ENCODE measurements around the gene CASQ2. TPM values are rescaled to one million over a fixed set of nuclear protein-coding genes. Genes with fewer than 3 reads are reported as not detected.

CASQ2 gene
- polyA plus RNA-seq, 1 experiment: not detected

GRCh38 chr1:115665319-115666096 lies 103.0 kb downstream of the CASQ2 start:
- Histone ChIP-seq H3K27ac (ENCODE audit: low read depth, low read length) (no peak overlapping the region), H3K27me3 (ENCODE audit: control insufficient read depth, insufficient read depth, low read length) (no peaks in the 10 kb centered on the region), H3K9me3 (ENCODE audit: control insufficient read depth, insufficient read depth, low read length) (peaks cover 19% of the 10 kb centered on the region), H3K4me3 (ENCODE audit: low read depth, low read length) (no peak overlapping the region)
- ChIA-PET CTCF (no interaction called here), POLR2A (no interaction called here)
- TF ChIP-seq CTCF (IDR thresholded peaks at IDR 0.05; ENCODE audit: low read depth, low read length): no peak
- DNase-seq (ENCODE audit: low read depth, low spot score): no peak

- TF ChIP-seq CTCF (IDR thresholded peaks at IDR 0.05; ENCODE audit: low read depth, low read length): no peak
- Histone ChIP-seq H3K27ac (ENCODE audit: low read depth, low read length) (no peak overlapping the region), H3K9me3 (ENCODE audit: control insufficient read depth, insufficient read depth, low read length) (peaks cover 2% of the 10 kb centered on the region), H3K4me3 (ENCODE audit: low read depth, low read length) (no peak overlapping the region), H3K27me3 (ENCODE audit: control insufficient read depth, insufficient read depth, low read length) (no peaks in the 10 kb centered on the region)
- ChIA-PET POLR2A (no interaction called here), CTCF (interaction anchor here (2.3 to 2.5 kb wide), 2 partner anchors 45 to 46 kb away, joined by 12 to 16 read pairs; no protein-coding TSS in a partner anchor)
- no peak for DNase-seq (ENCODE audit: low read depth, low spot score)
Observed at GRCh38 chr1:115661157-115661556, 107.4 kb downstream of the CASQ2 start.

GRCh38 chr1:115660151-115660550 lies 108.4 kb downstream of the CASQ2 start:
- ChIA-PET POLR2A (interaction anchor here (0.6 kb wide), 1 partner anchor 46 kb away, joined by 3 read pairs; no protein-coding TSS in a partner anchor), CTCF (interaction anchor here (2.5 kb wide), 1 partner anchor 47 kb away, joined by 16 read pairs; no protein-coding TSS in a partner anchor)
- DNase-seq (ENCODE audit: low read depth, low spot score): no peak
- no peak overlapping the region for H3K4me3 ChIP-seq (ENCODE audit: low read depth, low read length)
- no peak for TF ChIP-seq CTCF (IDR thresholded peaks at IDR 0.05; ENCODE audit: low read depth, low read length)
- H3K9me3 ChIP-seq (ENCODE audit: control insufficient read depth, insufficient read depth, low read length): no peaks in the 10 kb centered on the region
- H3K27me3 ChIP-seq (ENCODE audit: control insufficient read depth, insufficient read depth, low read length): no peaks in the 10 kb centered on the region
- H3K27ac ChIP-seq (ENCODE audit: low read depth, low read length): no peak overlapping the region

GRCh38 chr1:115658646-115659045 lies 109.9 kb downstream of the CASQ2 start:
- Histone ChIP-seq H3K4me3 (ENCODE audit: low read depth, low read length) (no peak overlapping the region), H3K9me3 (ENCODE audit: control insufficient read depth, insufficient read depth, low read length) (no peaks in the 10 kb centered on the region), H3K27ac (ENCODE audit: low read depth, low read length) (no peak overlapping the region), H3K27me3 (ENCODE audit: control insufficient read depth, insufficient read depth, low read length) (no peaks in the 10 kb centered on the region)
- POLR2A ChIA-PET: no interaction called here
- no peak for TF ChIP-seq CTCF (IDR thresholded peaks at IDR 0.05; ENCODE audit: low read depth, low read length)
- DNase-seq (ENCODE audit: low read depth, low spot score): no peak
- CTCF ChIA-PET: interaction anchor here (0.7 to 4.7 kb wide), 3 partner anchors 48 to 1685 kb away, joined by 3 to 16 read pairs (median 16); no protein-coding TSS in a partner anchor

- TF ChIP-seq CTCF (IDR thresholded peaks at IDR 0.05; ENCODE audit: low read depth, low read length): no peak
- Histone ChIP-seq H3K9me3 (ENCODE audit: control insufficient read depth, insufficient read depth, low read length) (no peaks in the 10 kb centered on the region), H3K4me3 (ENCODE audit: low read depth, low read length) (no peak overlapping the region), H3K27me3 (ENCODE audit: control insufficient read depth, insufficient read depth, low read length) (no peaks in the 10 kb centered on the region), H3K27ac (ENCODE audit: low read depth, low read length) (no peak overlapping the region)
- CTCF ChIA-PET: interaction anchor here (1.0 to 4.7 kb wide), 2 partner anchors 50 to 61 kb away, joined by 3 to 16 read pairs; no protein-coding TSS in a partner anchor
- no peak for DNase-seq (ENCODE audit: low read depth, low spot score)
- POLR2A ChIA-PET: no interaction called here
Observed at GRCh38 chr1:115656461-115657077, 111.9 kb downstream of the CASQ2 start.

Data from AG04450 (cell line).